Globus pallidus (tissue), 1 donor: Measurements from ENCODE around the gene PBRM1.

Experiments used
- DNase-seq: peaks from one replicate; pipeline ENCODE4 v3.0.0-alpha.2; 2015; ENCODE audit warnings: low spot score

The PBRM1 gene

DNA sequence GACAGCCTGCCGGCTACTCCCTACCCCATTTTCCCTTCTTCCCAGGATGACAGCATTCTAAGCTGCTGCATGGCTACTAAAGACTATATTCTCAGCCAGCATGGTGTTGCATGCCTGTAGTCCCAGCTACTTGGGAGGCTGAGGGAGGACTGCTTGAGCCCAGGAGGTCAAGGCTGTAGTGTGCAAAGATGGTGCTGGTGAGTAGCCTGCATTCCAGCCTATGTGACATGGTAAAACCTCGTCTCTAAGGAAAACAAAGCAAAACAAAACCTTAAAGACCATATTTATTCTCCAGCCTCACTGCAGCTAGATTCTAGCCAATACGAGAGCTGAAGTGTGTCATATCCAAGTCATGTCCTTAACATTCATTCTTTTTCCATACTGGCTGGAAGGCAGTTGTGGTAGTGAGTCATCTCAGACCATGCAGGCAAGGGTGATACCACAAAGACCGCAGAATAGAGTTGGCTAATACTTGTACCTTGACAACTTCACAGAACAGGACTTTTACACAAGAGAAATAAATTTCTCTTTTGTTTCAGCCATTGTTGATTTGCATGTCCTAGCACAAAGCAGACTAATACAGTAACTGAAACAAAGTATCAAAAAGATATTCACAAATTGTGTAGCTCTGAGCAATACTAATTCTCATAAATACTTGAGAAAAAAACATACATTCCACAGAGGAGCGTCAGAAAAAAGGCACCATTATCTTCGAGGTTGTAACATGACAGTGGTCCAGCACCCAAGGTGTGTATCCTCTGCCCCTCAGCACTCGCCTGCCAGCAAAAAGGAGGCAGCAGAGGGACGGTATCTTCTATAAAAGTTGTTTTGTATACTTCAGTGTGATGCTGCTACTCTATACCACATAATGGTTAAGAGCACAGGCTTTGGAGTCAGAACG lies 14.8 kb downstream of the PBRM1 start:
- DNase-seq, result no peak

DNA sequence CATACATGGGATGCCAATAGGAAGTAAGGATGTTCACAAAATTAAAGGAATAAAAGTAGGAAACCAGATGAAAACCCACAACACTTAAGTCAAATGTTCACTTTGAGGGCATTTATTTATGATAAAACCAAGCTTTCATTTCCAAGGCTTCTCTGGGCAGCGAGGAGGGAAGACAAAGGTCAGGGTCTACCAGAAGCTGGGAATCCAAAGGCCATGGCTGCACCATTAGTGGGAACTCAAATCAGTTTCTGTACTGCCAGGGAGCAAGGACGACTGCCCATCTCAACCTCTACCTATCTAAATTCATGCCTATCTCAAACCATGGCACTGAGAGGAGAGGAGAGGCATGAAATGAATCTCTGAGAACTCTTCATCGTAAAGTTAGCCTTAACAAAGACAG lies 22.6 kb downstream of the PBRM1 start:
- no peak for DNase-seq

DNA sequence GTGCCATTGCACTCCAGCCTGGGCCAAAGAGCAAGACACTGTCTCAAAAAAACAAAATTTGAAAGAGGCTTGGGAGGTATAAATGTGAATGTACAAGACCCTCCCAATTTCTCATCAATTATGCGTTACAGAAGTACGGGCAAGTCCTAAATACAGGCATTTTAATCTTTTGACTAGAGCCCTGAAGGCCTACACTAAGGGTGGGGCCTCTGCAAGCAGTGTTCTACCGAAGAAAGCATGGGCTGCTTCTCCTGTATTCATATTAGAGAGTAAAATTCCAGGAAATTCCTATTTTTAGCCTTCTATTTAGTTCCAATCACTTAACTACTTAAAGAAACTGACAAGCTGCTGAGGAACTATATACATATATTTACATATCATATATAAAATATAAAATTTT lies 25.7 kb downstream of the PBRM1 start:
- no peak for DNase-seq

- no peak for DNase-seq
These were observed 29.8 kb downstream of the PBRM1 start for GRCh38 chr3:52655895-52656294.

DNA sequence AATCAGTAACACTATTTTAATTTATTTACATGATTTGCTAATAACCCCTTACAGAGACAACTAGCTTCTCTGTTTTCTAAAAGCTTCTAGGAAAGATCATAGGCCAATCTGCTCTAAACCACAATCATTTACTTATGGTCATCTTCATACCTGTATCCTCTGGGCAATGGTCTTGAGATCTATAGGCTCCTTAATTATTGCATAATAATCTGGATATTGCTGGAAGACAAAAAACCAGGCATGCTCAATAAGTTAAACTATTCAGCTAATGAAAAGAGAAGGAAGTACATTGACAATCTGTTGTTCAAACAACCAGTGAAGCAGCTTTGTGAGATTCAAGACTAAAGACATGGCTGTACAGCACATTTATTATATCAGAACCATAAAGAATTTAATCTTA lies 34.1 kb downstream of the PBRM1 start:
- no peak for DNase-seq

DNA sequence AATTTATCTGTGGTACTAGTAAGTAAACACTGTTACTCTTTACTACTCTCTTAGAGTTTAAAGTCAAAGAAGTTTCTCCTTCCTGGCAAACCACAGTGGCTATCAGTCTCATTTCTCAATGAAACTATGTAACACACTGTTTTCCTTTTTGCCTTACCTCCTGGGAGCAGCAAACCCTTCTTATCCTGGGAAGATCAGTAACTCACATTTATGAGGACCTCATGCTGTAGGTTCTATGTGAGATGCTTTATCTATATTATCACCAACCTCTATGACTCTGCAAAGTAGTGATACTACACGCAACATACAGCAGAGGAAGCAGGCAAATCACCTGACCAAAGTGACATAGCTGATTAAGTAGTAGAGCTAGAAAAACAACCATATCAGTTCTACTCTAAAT lies 35.3 kb downstream of the PBRM1 start:
- DNase-seq, result no peak

GRCh38 chr3:52649461-52650210 lies 36.1 kb downstream of the PBRM1 start:
- DNase-seq, result no peak

GRCh38 chr3:52645549-52645948 lies 40.2 kb downstream of the PBRM1 start:
- no peak for DNase-seq

GRCh38 chr3:52636673-52637072 lies 49.0 kb downstream of the PBRM1 start:
- no peak for DNase-seq

DNA sequence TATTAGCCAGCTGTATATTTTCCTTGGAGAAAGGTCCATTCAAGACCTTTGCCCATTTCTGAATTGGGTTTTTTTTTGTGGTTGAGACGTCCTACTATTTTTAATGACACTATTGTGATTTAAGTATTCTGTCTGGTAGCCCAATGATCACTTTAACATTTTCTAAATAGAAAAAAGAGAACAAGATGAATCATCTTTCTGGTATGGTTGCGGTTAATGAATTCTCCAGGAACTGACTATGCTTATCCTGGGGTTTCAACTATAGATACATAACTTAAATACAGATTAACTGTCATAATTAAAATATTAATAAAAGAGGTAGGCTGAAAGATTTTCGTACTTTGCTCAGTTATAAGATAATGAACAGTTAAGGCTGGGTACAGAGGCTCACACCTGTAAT lies 51.9 kb downstream of the PBRM1 start:
- DNase-seq, result no peak

GRCh38 chr3:52625041-52625440 lies 60.7 kb downstream of the PBRM1 start:
- no peak for DNase-seq

- DNase-seq, result no peak
These were observed 62.4 kb downstream of the PBRM1 start for GRCh38 chr3:52623234-52623792.

DNA sequence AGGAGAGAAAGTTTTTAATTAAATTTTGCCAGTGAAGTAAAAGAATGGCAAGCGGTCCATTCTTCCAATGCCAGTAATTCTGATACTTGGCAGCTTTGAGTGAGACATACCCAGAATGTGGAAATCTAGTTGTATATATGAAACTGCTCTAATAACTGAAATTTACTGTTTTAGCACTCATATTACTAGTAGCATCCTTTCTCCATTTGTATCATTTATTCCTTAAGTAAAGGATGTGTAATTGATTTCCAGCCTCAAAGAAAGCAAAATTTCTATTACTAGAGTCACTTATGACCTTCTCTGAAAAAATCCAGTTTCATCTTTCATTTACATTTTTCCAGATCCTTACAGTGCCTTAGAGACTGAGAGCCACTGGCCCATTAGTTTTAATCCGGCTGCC lies 65.1 kb downstream of the PBRM1 start:
- DNase-seq, result no peak

GRCh38 chr3:52615166-52615565 lies 70.5 kb downstream of the PBRM1 start:
- DNase-seq, result no peak

GRCh38 chr3:52614689-52615088 lies 71.0 kb downstream of the PBRM1 start:
- DNase-seq, result no peak

GRCh38 chr3:52609316-52609815 lies 76.3 kb downstream of the PBRM1 start:
- DNase-seq, result no peak

GRCh38 chr3:52608337-52608736 lies 77.4 kb downstream of the PBRM1 start:
- no peak for DNase-seq

DNA sequence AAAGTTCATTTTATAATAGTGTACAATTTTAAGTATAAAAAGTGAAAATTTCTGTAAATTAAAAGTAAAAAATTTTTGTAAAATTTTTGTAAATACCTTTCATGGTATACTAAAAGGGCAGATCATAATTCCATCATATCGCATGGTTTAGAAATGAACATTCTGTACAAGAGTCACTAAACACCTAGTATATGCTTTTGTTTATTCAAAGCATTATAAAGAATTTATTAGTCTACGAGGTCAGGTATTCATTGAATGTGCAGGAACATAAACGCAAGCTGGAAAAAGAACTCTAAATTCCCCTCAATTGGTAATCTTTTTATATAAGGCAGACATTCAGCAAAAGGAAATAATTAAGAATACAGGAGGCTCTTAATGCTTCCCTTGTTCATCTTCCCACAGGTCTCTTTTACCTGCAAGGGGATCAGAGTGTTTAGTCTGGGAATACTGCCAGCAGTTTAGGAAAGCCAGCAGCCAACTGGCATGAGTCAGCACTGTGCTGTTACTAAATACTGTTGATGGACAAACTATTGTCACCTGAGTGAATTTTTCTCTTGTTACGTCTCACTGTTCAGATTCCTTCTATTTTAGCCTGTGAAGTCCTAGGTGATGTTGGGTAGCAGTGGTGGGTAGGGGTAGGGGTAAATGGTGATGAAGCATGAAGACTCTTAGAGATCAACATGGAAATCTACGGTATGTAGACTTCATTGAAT lies 79.2 kb downstream of the PBRM1 start:
- DNase-seq, result peak; percentile 19

- no peak for DNase-seq
These were observed 85.5 kb downstream of the PBRM1 start for GRCh38 chr3:52600258-52600657.

DNA sequence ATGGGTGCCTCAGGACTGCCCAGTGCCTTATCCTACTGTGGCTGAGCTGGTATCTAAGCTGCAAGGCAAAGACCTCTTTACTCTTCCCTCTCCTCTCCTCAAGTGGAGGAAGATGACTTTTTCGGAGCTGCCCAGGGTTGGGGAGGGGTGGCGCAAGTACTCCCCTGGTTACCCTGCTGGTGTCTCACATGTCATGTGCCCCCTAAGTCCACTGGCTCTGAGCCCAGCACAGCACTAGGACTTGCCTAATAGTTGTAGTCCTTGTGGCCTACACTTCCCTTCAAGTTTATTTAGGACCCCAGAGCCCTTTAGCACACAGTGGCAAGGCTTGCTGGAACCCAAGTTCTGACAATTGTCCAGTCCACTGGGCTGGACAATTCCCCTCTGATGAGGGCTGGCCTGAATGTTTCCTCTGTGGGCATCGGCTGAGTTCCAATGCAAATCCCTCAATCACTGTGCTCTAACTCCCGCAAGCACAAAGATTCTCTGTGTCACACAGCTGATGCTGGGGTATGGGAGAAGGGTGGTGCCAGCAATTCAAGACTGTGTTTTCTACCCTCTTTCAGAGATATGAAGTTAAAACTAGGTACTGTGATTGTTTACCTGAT lies 89.0 kb downstream of the PBRM1 start:
- peak; percentile 98 for DNase-seq

DNA sequence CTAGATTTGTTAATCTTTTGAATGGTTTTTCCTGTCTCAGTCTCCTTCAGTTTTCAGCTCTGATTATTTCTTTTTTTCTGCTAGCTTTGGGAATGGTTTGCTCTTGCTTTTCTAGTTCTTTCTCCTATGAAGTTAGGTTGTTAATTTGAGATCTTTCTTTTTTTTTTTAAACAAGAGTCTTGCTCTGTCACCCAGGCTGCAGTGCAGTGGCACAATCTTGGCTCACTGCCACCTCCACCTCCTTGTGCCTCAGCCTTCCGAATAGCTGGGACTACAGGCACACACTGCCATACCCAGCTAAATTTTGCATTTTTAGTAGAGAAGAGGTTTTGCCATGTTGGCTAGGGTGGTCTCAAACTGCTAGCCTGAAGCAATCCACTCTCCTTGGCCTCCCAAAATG lies 92.6 kb downstream of the PBRM1 start:
- DNase-seq, result peak; percentile 26
